Neural progenitor cell (in vitro differentiated cells): ENCODE data around the gene ADH7. TPM values are rescaled to one million over a fixed set of nuclear protein-coding genes. Genes with fewer than 3 reads are reported as not detected.

Source experiments
- DNase-seq: peaks from one replicate; pipeline ENCODE4 v3.0.0-alpha.2; 2016; ENCODE audit warnings: low spot score
- H2AFZ ChIP-seq: fragments of 200-600 bp; sonication (generic); replicated peaks from 2 replicates; pipeline ENCODE4 v1.6.1; 2016; ENCODE audit warnings: antibody characterized with exemption
- H3F3A ChIP-seq: fragments of 200-600 bp; sonication (generic); 2 replicates; pipeline ENCODE4 v1.6.1; 2016; ENCODE audit warnings: antibody characterized with exemption, low read depth
- H3K27ac ChIP-seq: fragments of 200-600 bp; sonication (generic); 2 replicates; pipeline ENCODE4 v1.5.1; 2016; ENCODE audit warnings: mild to moderate bottlenecking
- H3K27me3 ChIP-seq: fragments of 200-600 bp; sonication (generic); 2 replicates; pipeline ENCODE4 v1.6.1; 2016; ENCODE audit warnings: mild to moderate bottlenecking, moderate library complexity
- H3K36me3 ChIP-seq: fragments of 200-600 bp; sonication (generic); 2 replicates; pipeline ENCODE4 v1.5.1; 2016
- H3K4me1 ChIP-seq: fragments of 200-600 bp; sonication (generic); 2 replicates; pipeline ENCODE4 v1.6.1; 2016; ENCODE audit warnings: mixed run types
- H3K4me2 ChIP-seq: fragments of 200-600 bp; sonication (generic); 2 replicates; pipeline ENCODE4 v1.6.1; 2016
- H3K4me3 ChIP-seq: fragments of 200-600 bp; sonication (generic); 2 replicates; pipeline ENCODE4 v1.5.1; 2016
- H3K79me2 ChIP-seq: fragments of 200-600 bp; sonication (generic); 2 replicates; pipeline ENCODE4 v1.6.1; 2016; ENCODE audit warnings: low read depth
- H3K9ac ChIP-seq: fragments of 200-600 bp; sonication (generic); 2 replicates; pipeline ENCODE4 v1.6.1; 2016
- H3K9me3 ChIP-seq: fragments of 200-600 bp; sonication (generic); 2 replicates; pipeline ENCODE4 v1.5.1; 2016; ENCODE audit warnings: low read depth
- H4K20me1 ChIP-seq: fragments of 200-600 bp; sonication (generic); 2 replicates; pipeline ENCODE4 v1.6.1; 2016; ENCODE audit warnings: low read depth
- H3K27ac Mint-ChIP-seq: 3 replicates; pipeline ENCODE4 v1.8.0; 2021; ENCODE audit warnings: mixed read lengths
- H3K27me3 Mint-ChIP-seq: 2 replicates; pipeline ENCODE4 v1.8.0; 2022; ENCODE audit warnings: low read depth, mild to moderate bottlenecking, inconsistent platforms, moderate library complexity, mixed read lengths; ENCODE audit not compliant: insufficient read depth
- H3K36me3 Mint-ChIP-seq: 3 replicates; pipeline ENCODE4 v1.8.0; 2021; ENCODE audit warnings: mixed read lengths
- H3K4me1 Mint-ChIP-seq: 3 replicates; pipeline ENCODE4 v1.8.0; 2021; ENCODE audit warnings: mixed read lengths
- H3K4me3 Mint-ChIP-seq: 3 replicates; pipeline ENCODE4 v1.8.0; 2021; ENCODE audit warnings: mild to moderate bottlenecking, moderate library complexity, mixed read lengths
- H3K9me3 Mint-ChIP-seq: 3 replicates; pipeline ENCODE4 v1.8.0; 2020; ENCODE audit warnings: mixed read lengths
- EZH2 ChIP-seq: fragments of 200-600 bp; sonication (generic); IDR thresholded peaks from 2 replicates; pipeline ENCODE4 v1.6.1; 2017; ENCODE audit warnings: antibody characterized with exemption, mild to moderate bottlenecking, moderate library complexity
- EZH2phosphoT487 ChIP-seq: fragments of 200-600 bp; sonication (generic); IDR thresholded peaks from 2 replicates; pipeline ENCODE4 v1.6.1; 2017; ENCODE audit warnings: antibody characterized with exemption
- total RNA-seq: library from RNA; depleted of rRNA; stranded (reverse); fragments of >200 nt; gene quantifications from 2 replicates; pipeline ENCODE4 v1.2.3, GENCODE V29; 2015; ENCODE audit warnings: low replicate concordance
- TF ChIP-seq, protein P1 (sequence below): fragments of 200-600 bp; sonication (generic); IDR thresholded peaks from 2 replicates; pipeline ENCODE4 v1.5.1; 2017; ENCODE audit warnings: antibody characterized with exemption, mild to moderate bottlenecking

The ADH7 gene
- not detected in 2 replicates for total RNA-seq

DNA sequence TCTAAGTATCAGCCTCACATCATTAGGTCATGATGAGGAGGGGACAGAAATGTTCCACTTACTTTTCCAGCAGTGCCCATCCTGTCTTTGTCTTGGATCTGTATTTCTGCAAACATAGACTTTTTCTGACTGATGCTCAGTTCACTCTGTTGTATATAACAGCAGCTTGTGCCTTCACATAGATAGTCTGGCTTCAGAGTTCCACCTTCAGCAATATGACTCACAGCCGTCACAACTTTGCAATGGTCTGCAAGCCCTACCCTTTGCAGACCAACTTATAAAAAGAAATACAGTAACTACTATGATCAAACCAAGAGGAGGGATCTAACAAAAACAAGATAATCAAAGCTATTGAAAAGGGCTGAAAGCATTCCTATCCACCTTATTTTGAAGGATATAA is at the start of gene ADH7:
Gene ADH7, minus strand, starts transcription at position 189 of the 400 bp plus-strand sequence. Its CDS starts 109 bp downstream, at position 80.
- Mint-ChIP-seq H3K27me3 (peaks cover 7% of the 10 kb centered on the region), H3K4me1 (peaks cover 8% of the 10 kb centered on the region), H3K9me3 (no peaks in the 10 kb centered on the region), H3K4me3 (no peak within 1 kb of the TSS), H3K27ac (no peak within 1 kb of the TSS), H3K36me3 (no peaks in the 10 kb centered on the region)
- Histone ChIP-seq H4K20me1 (no peaks in the 10 kb centered on the region), H3K27me3 (no peaks in the 10 kb centered on the region), H3K79me2 (no peaks in the 10 kb centered on the region), H3K27ac (no peak within 1 kb of the TSS), H3K36me3 (no peaks in the 10 kb centered on the region), H2AFZ (no peak within 1 kb of the TSS), H3K4me1 (no peaks in the 10 kb centered on the region), H3K4me2 (no peak within 1 kb of the TSS), H3K9ac (no peak within 1 kb of the TSS), H3F3A (no peaks in the 10 kb centered on the region), H3K9me3 (no peaks in the 10 kb centered on the region), H3K4me3 (no peak within 1 kb of the TSS)
- no peak for DNase-seq
- TF ChIP-seq, protein P1, sequence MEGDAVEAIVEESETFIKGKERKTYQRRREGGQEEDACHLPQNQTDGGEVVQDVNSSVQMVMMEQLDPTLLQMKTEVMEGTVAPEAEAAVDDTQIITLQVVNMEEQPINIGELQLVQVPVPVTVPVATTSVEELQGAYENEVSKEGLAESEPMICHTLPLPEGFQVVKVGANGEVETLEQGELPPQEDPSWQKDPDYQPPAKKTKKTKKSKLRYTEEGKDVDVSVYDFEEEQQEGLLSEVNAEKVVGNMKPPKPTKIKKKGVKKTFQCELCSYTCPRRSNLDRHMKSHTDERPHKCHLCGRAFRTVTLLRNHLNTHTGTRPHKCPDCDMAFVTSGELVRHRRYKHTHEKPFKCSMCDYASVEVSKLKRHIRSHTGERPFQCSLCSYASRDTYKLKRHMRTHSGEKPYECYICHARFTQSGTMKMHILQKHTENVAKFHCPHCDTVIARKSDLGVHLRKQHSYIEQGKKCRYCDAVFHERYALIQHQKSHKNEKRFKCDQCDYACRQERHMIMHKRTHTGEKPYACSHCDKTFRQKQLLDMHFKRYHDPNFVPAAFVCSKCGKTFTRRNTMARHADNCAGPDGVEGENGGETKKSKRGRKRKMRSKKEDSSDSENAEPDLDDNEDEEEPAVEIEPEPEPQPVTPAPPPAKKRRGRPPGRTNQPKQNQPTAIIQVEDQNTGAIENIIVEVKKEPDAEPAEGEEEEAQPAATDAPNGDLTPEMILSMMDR, result no peak
- TF ChIP-seq EZH2phosphoT487 (no peak), EZH2 (no peak)

- no peak overlapping the region for H3K27ac ChIP-seq
- no peak overlapping the region for H3K9ac ChIP-seq
- H3K9me3 ChIP-seq, result peaks cover 17% of the 10 kb centered on the region
- TF ChIP-seq EZH2, result no peak
- TF ChIP-seq, protein P1, result no peak
- no peak for TF ChIP-seq EZH2phosphoT487
- no peak for DNase-seq
- H3K27ac Mint-ChIP-seq, result no peak overlapping the region
- H3K4me3 Mint-ChIP-seq, result no peak overlapping the region
- no peak overlapping the region for H2AFZ ChIP-seq
- peaks cover 42% of the 10 kb centered on the region for H3K9me3 Mint-ChIP-seq
- H4K20me1 ChIP-seq, result no peaks in the 10 kb centered on the region
- no peaks in the 10 kb centered on the region for H3K4me1 ChIP-seq
- H3K4me2 ChIP-seq, result no peak overlapping the region
- peaks cover 4% of the 10 kb centered on the region for H3K36me3 Mint-ChIP-seq
- H3K4me3 ChIP-seq, result no peak overlapping the region
- H3K27me3 Mint-ChIP-seq, result peaks cover 2% of the 10 kb centered on the region
- H3K79me2 ChIP-seq, result no peaks in the 10 kb centered on the region
- no peaks in the 10 kb centered on the region for H3K4me1 Mint-ChIP-seq
- H3K27me3 ChIP-seq, result no peaks in the 10 kb centered on the region
- no peaks in the 10 kb centered on the region for H3K36me3 ChIP-seq
- no peaks in the 10 kb centered on the region for H3F3A ChIP-seq
Observed at GRCh38 chr4:99483636-99484035, 48.5 kb upstream of the ADH7 start.

DNA sequence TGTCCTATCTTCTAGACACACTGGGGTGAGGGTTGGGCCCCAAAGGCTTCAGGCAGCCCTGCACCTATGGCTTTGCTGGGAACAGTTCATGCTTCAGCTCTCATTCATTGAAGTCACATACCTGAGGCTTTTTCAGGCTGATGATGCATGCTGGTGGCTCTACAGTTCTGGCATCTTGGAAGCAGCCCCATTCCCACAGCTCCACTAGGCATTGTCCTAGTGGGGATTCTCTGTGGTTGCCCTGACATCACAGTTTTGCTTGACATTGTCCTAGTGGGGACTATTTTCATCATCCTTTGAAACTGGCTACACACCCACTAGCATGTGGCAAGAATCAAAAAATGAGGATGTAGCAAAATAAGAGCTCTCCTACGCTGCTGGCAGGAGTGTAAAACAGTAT is 38.0 kb upstream of the ADH7 start:
- Histone ChIP-seq H3K27me3 (no peaks in the 10 kb centered on the region), H3K4me1 (no peaks in the 10 kb centered on the region), H3K9ac (no peak overlapping the region), H3K27ac (no peak overlapping the region), H3F3A (no peaks in the 10 kb centered on the region), H3K4me3 (no peak overlapping the region), H3K9me3 (no peaks in the 10 kb centered on the region), H3K36me3 (no peaks in the 10 kb centered on the region), H2AFZ (no peak overlapping the region), H4K20me1 (no peaks in the 10 kb centered on the region), H3K79me2 (no peaks in the 10 kb centered on the region), H3K4me2 (no peak overlapping the region)
- H3K4me1 Mint-ChIP-seq, result peaks cover 3% of the 10 kb centered on the region
- DNase-seq, result no peak
- H3K36me3 Mint-ChIP-seq, result no peaks in the 10 kb centered on the region
- H3K9me3 Mint-ChIP-seq, result no peaks in the 10 kb centered on the region
- H3K4me3 Mint-ChIP-seq, result no peak overlapping the region
- TF ChIP-seq, protein P1, result no peak
- no peak for TF ChIP-seq EZH2
- no peak for TF ChIP-seq EZH2phosphoT487
- H3K27ac Mint-ChIP-seq, result no peak overlapping the region
- H3K27me3 Mint-ChIP-seq, result no peaks in the 10 kb centered on the region
